Measurements from ENCODE around the gene NELL2. TPM values are rescaled to one million over a fixed set of nuclear protein-coding genes. Genes with fewer than 3 reads are reported as not detected.
"Not testable (repeated sequence)": the region's sequence is repeated elsewhere in the genome, so short reads cannot be mapped to it uniquely, and the experiment has no call there.

Gene NELL2
- total RNA-seq, 4 donors from 2014 or later: 0.42 to 5.8 (median 3.3) TPM

DNA sequence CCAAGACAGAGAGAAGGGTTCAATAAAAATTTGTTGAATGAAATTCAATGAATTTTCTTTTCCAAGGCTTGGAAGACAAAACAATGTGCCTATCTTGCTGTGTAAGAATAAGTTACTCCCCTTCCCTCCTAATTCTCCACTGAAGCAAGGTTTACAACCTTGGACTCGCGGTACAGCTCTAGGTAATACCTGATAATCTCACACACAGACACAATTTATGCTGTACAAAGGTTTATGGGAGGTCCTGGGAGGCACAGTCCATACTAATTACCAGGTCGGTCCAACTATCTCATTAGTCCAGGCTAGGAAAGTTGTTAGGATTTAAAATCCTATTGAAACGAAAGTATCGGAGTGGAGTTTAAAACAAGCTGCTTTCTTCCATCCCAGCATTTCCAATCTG is 42.6 kb downstream of the NELL2 start:
- DNase-seq (ENCODE audit: extremely low spot score): no peak

DNA sequence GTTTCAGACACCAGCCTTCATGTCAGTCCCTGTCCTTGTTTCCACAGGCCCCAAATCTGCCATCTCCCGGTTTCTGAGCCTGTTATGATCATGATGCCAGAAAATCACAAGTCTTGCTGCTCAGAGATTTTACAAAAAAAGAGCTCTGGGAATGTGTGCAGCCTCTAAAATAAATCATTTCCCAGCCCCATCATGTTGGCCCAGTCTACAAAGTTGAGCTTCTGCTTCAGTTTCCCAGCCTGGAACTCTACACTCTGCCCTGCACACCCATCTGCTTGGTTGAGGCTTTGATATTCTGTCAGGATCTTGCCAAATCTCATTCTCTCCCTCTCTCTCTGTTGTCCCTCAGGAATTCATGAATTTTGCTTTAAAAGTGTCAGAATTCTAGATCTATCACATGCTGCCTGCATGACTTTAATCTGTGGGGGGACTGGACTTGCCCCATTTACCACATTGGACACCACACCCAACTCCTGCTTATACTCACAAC is 45.5 kb downstream of the NELL2 start:
- Histone ChIP-seq H3K36me3 (no peaks in the 10 kb centered on the region), H3K4me1 (no peaks in the 10 kb centered on the region), H3K9me3 (no peaks in the 10 kb centered on the region), H3K27me3 (no peaks in the 10 kb centered on the region), H3K4me3 (no peak overlapping the region), H3K27ac (replicated peaks in 1 of 4) (no peak overlapping the region)
- intact Hi-C loops (cut with DNase I): no loop called here
- no peak for DNase-seq (ENCODE audit: extremely low spot score)
- WGBS: 74% methylated on average over 1 of the region's 1 CpG
- TF ChIP-seq POLR2A (IDR thresholded peaks at IDR 0.05; ENCODE audit: low read depth) (no peak), EP300 (IDR thresholded peaks at IDR 0.05) (no peak), POLR2AphosphoS5 (IDR thresholded peaks at IDR 0.05) (no peak)
- TF ChIP-seq, protein P1, sequence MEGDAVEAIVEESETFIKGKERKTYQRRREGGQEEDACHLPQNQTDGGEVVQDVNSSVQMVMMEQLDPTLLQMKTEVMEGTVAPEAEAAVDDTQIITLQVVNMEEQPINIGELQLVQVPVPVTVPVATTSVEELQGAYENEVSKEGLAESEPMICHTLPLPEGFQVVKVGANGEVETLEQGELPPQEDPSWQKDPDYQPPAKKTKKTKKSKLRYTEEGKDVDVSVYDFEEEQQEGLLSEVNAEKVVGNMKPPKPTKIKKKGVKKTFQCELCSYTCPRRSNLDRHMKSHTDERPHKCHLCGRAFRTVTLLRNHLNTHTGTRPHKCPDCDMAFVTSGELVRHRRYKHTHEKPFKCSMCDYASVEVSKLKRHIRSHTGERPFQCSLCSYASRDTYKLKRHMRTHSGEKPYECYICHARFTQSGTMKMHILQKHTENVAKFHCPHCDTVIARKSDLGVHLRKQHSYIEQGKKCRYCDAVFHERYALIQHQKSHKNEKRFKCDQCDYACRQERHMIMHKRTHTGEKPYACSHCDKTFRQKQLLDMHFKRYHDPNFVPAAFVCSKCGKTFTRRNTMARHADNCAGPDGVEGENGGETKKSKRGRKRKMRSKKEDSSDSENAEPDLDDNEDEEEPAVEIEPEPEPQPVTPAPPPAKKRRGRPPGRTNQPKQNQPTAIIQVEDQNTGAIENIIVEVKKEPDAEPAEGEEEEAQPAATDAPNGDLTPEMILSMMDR (IDR thresholded peaks at IDR 0.05): no peak

More for the DNA sequence above, 42.6 kb downstream of the NELL2 start:
- no peaks in the 10 kb centered on the region for H3K27me3 ChIP-seq
- intact Hi-C loops (cut with DNase I): no loop called here
- H3K36me3 ChIP-seq: no peaks in the 10 kb centered on the region
- TF ChIP-seq, protein P1 (IDR thresholded peaks at IDR 0.05): no peak
- TF ChIP-seq EP300 (IDR thresholded peaks at IDR 0.05): no peak
- no peak for TF ChIP-seq POLR2AphosphoS5 (IDR thresholded peaks at IDR 0.05)
- TF ChIP-seq POLR2A (IDR thresholded peaks at IDR 0.05; ENCODE audit: low read depth): no peak
- H3K27ac ChIP-seq (replicated peaks in 1 of 4): no peak overlapping the region
- H3K4me1 ChIP-seq: no peaks in the 10 kb centered on the region
- H3K4me3 ChIP-seq: no peak overlapping the region
- H3K9me3 ChIP-seq: no peaks in the 10 kb centered on the region
- whole genome bisulfite sequencing: 85% methylated on average over 5 of the region's 5 CpGs

DNA sequence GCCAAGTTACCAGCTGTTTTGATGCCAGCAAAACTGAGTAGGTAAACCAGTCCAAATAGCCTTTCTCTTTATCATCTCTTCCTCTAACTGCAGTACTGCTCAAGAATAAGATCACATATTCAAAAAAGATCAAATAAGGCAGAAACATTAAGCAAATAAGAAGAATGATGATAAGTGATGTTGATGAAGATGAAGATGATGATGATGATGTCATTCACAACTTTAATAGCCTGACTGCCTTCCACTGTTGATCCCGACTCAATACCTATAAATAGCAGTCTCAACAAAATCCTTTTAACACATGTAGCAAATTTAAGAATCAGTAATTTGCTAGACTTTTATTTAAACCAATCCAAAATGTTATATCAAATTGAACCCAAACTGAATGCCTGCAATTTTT is 47.1 kb downstream of the NELL2 start:
- Histone ChIP-seq H3K4me1 (no peaks in the 10 kb centered on the region), H3K27ac (replicated peaks in 1 of 4) (no peak overlapping the region), H3K4me3 (no peak overlapping the region), H3K9me3 (no peaks in the 10 kb centered on the region), H3K36me3 (no peaks in the 10 kb centered on the region), H3K27me3 (no peaks in the 10 kb centered on the region)
- WGBS: 54% methylated on average over 1 of the region's 1 CpG
- no peak for DNase-seq (ENCODE audit: extremely low spot score)
- TF ChIP-seq, protein P1 (IDR thresholded peaks at IDR 0.05): no peak
- TF ChIP-seq EP300 (IDR thresholded peaks at IDR 0.05): no peak
- TF ChIP-seq POLR2A (IDR thresholded peaks at IDR 0.05; ENCODE audit: low read depth): no peak
- TF ChIP-seq POLR2AphosphoS5 (IDR thresholded peaks at IDR 0.05): no peak
- intact Hi-C loops (cut with DNase I): no loop called here

DNA sequence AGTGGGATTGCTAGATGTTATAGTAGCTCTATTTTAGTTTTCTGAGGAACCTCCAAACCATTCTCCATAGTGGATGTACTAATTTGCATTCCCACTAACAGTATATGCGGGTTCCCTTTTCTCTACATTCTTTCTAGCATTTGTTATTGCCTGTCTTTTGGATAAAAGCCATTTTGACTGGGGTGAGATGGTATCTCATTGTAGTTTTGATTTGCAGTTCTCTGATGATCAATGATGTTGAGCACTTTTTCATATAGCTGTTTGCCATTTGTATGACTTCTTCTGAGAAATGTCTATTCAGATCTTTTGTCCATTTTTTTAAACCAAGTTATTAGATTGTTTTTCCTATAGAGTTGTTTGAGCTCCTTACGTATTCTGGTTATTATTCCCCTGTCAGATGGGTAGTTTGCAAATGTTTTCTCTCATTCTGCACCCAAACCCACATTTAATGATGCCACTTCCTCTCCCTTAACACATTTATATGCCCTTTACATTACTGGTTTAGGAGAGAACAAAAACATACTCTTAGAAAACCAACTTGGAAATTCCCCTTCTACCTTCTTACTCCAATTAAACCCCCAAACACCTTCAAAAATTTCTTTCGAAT is 48.2 kb downstream of the NELL2 start:
- Histone ChIP-seq H3K27ac (replicated peaks in 1 of 4) (no peak overlapping the region), H3K9me3 (no peaks in the 10 kb centered on the region), H3K4me3 (no peak overlapping the region), H3K27me3 (no peaks in the 10 kb centered on the region), H3K36me3 (no peaks in the 10 kb centered on the region), H3K4me1 (no peaks in the 10 kb centered on the region)
- intact Hi-C loops (cut with DNase I): no loop called here
- WGBS: 73% methylated on average over 3 of the region's 3 CpGs
- DNase-seq (ENCODE audit: extremely low spot score): no peak
- TF ChIP-seq EP300 (IDR thresholded peaks at IDR 0.05) (no peak), POLR2AphosphoS5 (IDR thresholded peaks at IDR 0.05) (no peak), POLR2A (IDR thresholded peaks at IDR 0.05; ENCODE audit: low read depth) (no peak)
- TF ChIP-seq, protein P1 (IDR thresholded peaks at IDR 0.05): no peak

DNA sequence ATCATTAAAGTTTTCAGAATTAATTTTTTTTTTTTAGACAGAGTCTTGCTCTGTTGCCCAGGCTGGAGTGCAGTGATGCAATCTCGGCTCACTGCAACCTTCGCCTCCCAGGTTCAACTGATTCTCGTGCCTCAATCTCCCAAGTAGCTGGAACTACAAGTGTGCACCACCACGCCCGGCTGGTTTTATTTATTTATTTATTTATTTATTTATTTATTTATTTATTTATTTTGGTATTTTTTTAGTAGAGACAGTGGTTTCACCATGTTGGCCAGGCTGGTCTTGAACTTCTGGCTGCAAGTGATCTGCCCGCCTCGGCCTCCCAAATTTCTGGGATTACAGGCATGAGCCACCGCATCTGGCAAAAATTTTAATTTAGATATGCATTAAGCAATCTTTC is 54.4 kb downstream of the NELL2 start:
- H3K27ac ChIP-seq (replicated peaks in 1 of 4); H3K4me3 ChIP-seq; H3K27me3 ChIP-seq; H3K36me3 ChIP-seq; DNase-seq (ENCODE audit: extremely low spot score); H3K9me3 ChIP-seq; intact Hi-C loops (cut with DNase I); H3K4me1 ChIP-seq: not testable (repeated sequence)
- WGBS: 90% methylated on average over 8 of the region's 8 CpGs

Data from esophagus muscularis mucosa (tissue), 4 donors.